Lower lobe of right lung (tissue), 2 donors: ENCODE data around the gene ZNF550. TPM values are rescaled to one million over a fixed set of nuclear protein-coding genes. Genes with fewer than 3 reads are reported as not detected.
A peak's percentile ranks its signal among the peaks of the same experiment; 100 is the strongest.

ENCODE experiments used
- ATAC-seq, 2 donors: fragments of 200-7000 bp; cut with Tn5 transposase; one replicate each; pipeline ENCODE4 v1.9.1; 2020 to 2022; ENCODE audit warnings: mild to moderate bottlenecking in 2 of 2, moderate library complexity in 2 of 2
- DNase-seq: peaks from one replicate; pipeline ENCODE4 v3.0.0-alpha.2; 2020
- H3K27ac ChIP-seq: fragments of 200-600 bp; one replicate; pipeline ENCODE4 v1.8.0; 2022
- H3K27me3 ChIP-seq: fragments of 200-600 bp; one replicate; pipeline ENCODE4 v1.8.0; 2022; ENCODE audit warnings: low read depth
- H3K36me3 ChIP-seq: fragments of 200-600 bp; one replicate; pipeline ENCODE4 v1.8.0; 2022; ENCODE audit warnings: mild to moderate bottlenecking
- H3K4me1 ChIP-seq: fragments of 200-600 bp; one replicate; pipeline ENCODE4 v1.8.0; 2022
- H3K4me3 ChIP-seq: fragments of 200-600 bp; one replicate; pipeline ENCODE4 v1.8.0; 2022; ENCODE audit warnings: mild to moderate bottlenecking
- H3K9me3 ChIP-seq: fragments of 200-600 bp; one replicate; pipeline ENCODE4 v1.8.0; 2022
- CTCF ChIP-seq: fragments of 200-600 bp; IDR thresholded peaks from one replicate; pipeline ENCODE4 v1.8.0; 2022; ENCODE audit warnings: antibody characterized with exemption, mild to moderate bottlenecking
- intact Hi-C: fragments of 100-400 bp; cut with DNase I; formaldehyde crosslinking; loops from one replicate; pipeline ENCODE4 v1.11.0; 2022
- total RNA-seq: library from RNA; stranded (reverse); fragmentation: NEBNext Ultra II Directional; extraction: Animal tissue kit (Norgen Biotek cat#: 25700); gene quantifications from one replicate; pipeline ENCODE4 v1.2.1, GENCODE V29; 2021
- donor health status: DM: no; HTN: yes; CAD: no; lungs with severe emphysema.

The ZNF550 gene
- total RNA-seq, 1 donor from 2014 or later, result 8.8 TPM

GRCh38 chr19:57570707-57571106, 11.0 kb upstream of the ZNF550 start:
- DNase-seq, result no peak
- Histone ChIP-seq H3K9me3 (peaks cover 100% of the 10 kb centered on the region), H3K27ac (no peak overlapping the region), H3K4me1 (no peaks in the 10 kb centered on the region), H3K27me3 (no peaks in the 10 kb centered on the region), H3K4me3 (no peak overlapping the region), H3K36me3 (peaks cover 34% of the 10 kb centered on the region)
- no peak for ATAC-seq
- TF ChIP-seq CTCF, result no peak
- intact Hi-C loops, result no loop called here

- peaks cover 93% of the 10 kb centered on the region for H3K9me3 ChIP-seq
- DNase-seq, result no peak
Measured at GRCh38 chr19:57566396-57567265, 7.0 kb upstream of the ZNF550 start.

GRCh38 chr19:57563547-57563946, 3.9 kb upstream of the ZNF550 start:
- Histone ChIP-seq H3K9me3 (peaks cover 62% of the 10 kb centered on the region), H3K36me3 (no peaks in the 10 kb centered on the region), H3K4me3 (no peak overlapping the region), H3K27me3 (no peaks in the 10 kb centered on the region), H3K27ac (no peak overlapping the region), H3K4me1 (peaks cover 13% of the 10 kb centered on the region)
- no peak for DNase-seq
- intact Hi-C loops, result no loop called here
- TF ChIP-seq CTCF, result no peak
- ATAC-seq, result no peak

More at GRCh38 chr19:57566396-57567265, 7.0 kb upstream of the ZNF550 start:
- H3K27me3 ChIP-seq, result no peaks in the 10 kb centered on the region
- no peaks in the 10 kb centered on the region for H3K4me1 ChIP-seq
- intact Hi-C loops, result no loop called here
- H3K27ac ChIP-seq, result no peak overlapping the region
- no peak for TF ChIP-seq CTCF
- ATAC-seq, result no peak
- no peaks in the 10 kb centered on the region for H3K36me3 ChIP-seq
- H3K4me3 ChIP-seq, result no peak overlapping the region

GRCh38 chr19:57560049-57560491, 407 bp upstream of the ZNF550 start:
- no peaks in the 10 kb centered on the region for H3K27me3 ChIP-seq
- H3K9me3 ChIP-seq, result peaks cover 27% of the 10 kb centered on the region
- peak; percentile 41 for DNase-seq
- ATAC-seq, result peak; percentile 19 to 31
- no peak for TF ChIP-seq CTCF
- intact Hi-C loops, result no loop called here
- H3K4me3 ChIP-seq, result peak overlapping the region; percentile 97
- peak overlapping the region; percentile 72 for H3K27ac ChIP-seq
- H3K36me3 ChIP-seq, result peaks cover 15% of the 10 kb centered on the region
- H3K4me1 ChIP-seq, result peaks cover 21% of the 10 kb centered on the region

GRCh38 chr19:57559008-57559403, 657 bp downstream of the ZNF550 start:
- ATAC-seq (peak; percentile 54 to 67), DNase-seq (peak; percentile 43)
- Histone ChIP-seq H3K4me1 (peaks cover 21% of the 10 kb centered on the region), H3K4me3 (peak overlapping the region; percentile 97), H3K36me3 (peaks cover 26% of the 10 kb centered on the region), H3K9me3 (peaks cover 25% of the 10 kb centered on the region), H3K27me3 (no peaks in the 10 kb centered on the region), H3K27ac (peak overlapping the region; percentile 72)
- no peak for TF ChIP-seq CTCF
- intact Hi-C loops, result no loop called here
